GM23338 (cell line): Measurements from ENCODE around the gene RECQL. TPM values are rescaled to one million over a fixed set of nuclear protein-coding genes. Genes with fewer than 3 reads are reported as not detected.

Experiments
- ATAC-seq: fragments of 200-7000 bp; cut with Tn5 transposase; 3 replicates; pipeline ENCODE4 v1.9.1; 2020
- DNase-seq: peaks from one replicate; pipeline ENCODE4 v3.0.0-alpha.2; 2015; ENCODE audit warnings: low spot score
- H2AFZ ChIP-seq: fragments of 200-600 bp; sonication (generic); 2 replicates; pipeline ENCODE4 v1.8.0; 2016; ENCODE audit warnings: antibody characterized with exemption, mild to moderate bottlenecking, moderate library complexity
- H3F3A ChIP-seq: fragments of 200-600 bp; sonication (generic); replicated peaks from 2 replicates; pipeline ENCODE4 v1.8.0; 2017; ENCODE audit warnings: antibody characterized with exemption, mixed run types, low read depth
- H3K27ac ChIP-seq: fragments of 200-600 bp; sonication (generic); 2 replicates; pipeline ENCODE4 v1.6.1; 2016; ENCODE audit warnings: low read depth
- H3K27me3 ChIP-seq: fragments of 200-600 bp; sonication (generic); 2 replicates; pipeline ENCODE4 v1.8.0; 2016; ENCODE audit warnings: mild to moderate bottlenecking, mixed run types, moderate library complexity; ENCODE audit not compliant: insufficient read depth
- H3K36me3 ChIP-seq: fragments of 200-600 bp; sonication (generic); 2 replicates; pipeline ENCODE4 v1.8.0; 2016; ENCODE audit warnings: mild to moderate bottlenecking; ENCODE audit not compliant: insufficient read depth
- H3K4me1 ChIP-seq: fragments of 200-600 bp; sonication (generic); 2 replicates; pipeline ENCODE4 v1.8.0; 2016; ENCODE audit warnings: mild to moderate bottlenecking, moderate library complexity; ENCODE audit not compliant: insufficient read depth
- H3K4me2 ChIP-seq: fragments of 200-600 bp; sonication (generic); 2 replicates; pipeline ENCODE4 v1.7.1; 2017; ENCODE audit warnings: mixed run types
- H3K4me3 ChIP-seq: fragments of 200-600 bp; sonication (generic); 2 replicates; pipeline ENCODE4 v1.6.1; 2016; ENCODE audit warnings: mixed run types
- H3K79me2 ChIP-seq: fragments of 200-600 bp; sonication (generic); replicated peaks from 2 replicates; pipeline ENCODE4 v1.8.0; 2017; ENCODE audit warnings: mild to moderate bottlenecking; ENCODE audit not compliant: insufficient read depth
- H3K9me2 ChIP-seq: fragments of 200-600 bp; sonication (generic); 2 replicates; pipeline ENCODE4 v1.8.0; 2017; ENCODE audit not compliant: insufficient read depth
- H4K20me1 ChIP-seq: fragments of 200-600 bp; sonication (generic); replicated peaks from 2 replicates; pipeline ENCODE4 v1.8.0; 2017; ENCODE audit warnings: mild to moderate bottlenecking; ENCODE audit not compliant: insufficient read depth
- H3K27ac Mint-ChIP-seq: 2 replicates; pipeline ENCODE4 v1.8.0; 2020; ENCODE audit warnings: inconsistent platforms, mild to moderate bottlenecking, moderate library complexity, mixed read lengths
- H3K27me3 Mint-ChIP-seq: 3 replicates; pipeline ENCODE4 v1.8.0; 2022; ENCODE audit warnings: low read depth, mild to moderate bottlenecking, moderate library complexity, mixed read lengths, inconsistent platforms; ENCODE audit not compliant: insufficient read depth, poor library complexity
- H3K36me3 Mint-ChIP-seq: 3 replicates; pipeline ENCODE4 v1.8.0; 2021; ENCODE audit warnings: low read depth, mild to moderate bottlenecking, inconsistent platforms, moderate library complexity, mixed read lengths
- H3K4me1 Mint-ChIP-seq: 3 replicates; pipeline ENCODE4 v1.8.0; 2020; ENCODE audit warnings: mild to moderate bottlenecking, inconsistent platforms, mixed read lengths
- H3K4me3 Mint-ChIP-seq: 3 replicates; pipeline ENCODE4 v1.8.0; 2021; ENCODE audit warnings: moderate library complexity, mild to moderate bottlenecking, inconsistent platforms, mixed read lengths
- H3K9me3 Mint-ChIP-seq: 3 replicates; pipeline ENCODE4 v1.8.0; 2020; ENCODE audit warnings: moderate library complexity, mild to moderate bottlenecking, inconsistent platforms, mixed read lengths
- CREB1 ChIP-seq: fragments of 250-450 bp; sonication (Bioruptor Pico); IDR thresholded peaks from 2 replicates; pipeline ENCODE4 v1.5.0; 2020; ENCODE audit warnings: low read depth, mild to moderate bottlenecking, moderate library complexity
- CTCF ChIP-seq, 2 experiments: fragments of 200-600 bp in 1 of 2; sonication (generic) in 1 of 2; conservative IDR thresholded peaks; 2 replicates each; pipeline versions ENCODE4 v1.5.1 to v1.6.1; 2016 to 2017; ENCODE audit warnings: antibody characterized with exemption in 2 of 2, low read depth in 2 of 2, mild to moderate bottlenecking in 2 of 2, moderate library complexity in 1 of 2
- ETS1 ChIP-seq: IDR thresholded peaks from 2 replicates; pipeline ENCODE4 v1.6.1; 2016; ENCODE audit warnings: antibody characterized with exemption
- EZH2 ChIP-seq: fragments of 200-600 bp; sonication (generic); IDR thresholded peaks from one replicate; pipeline ENCODE4 v1.8.0; 2017; ENCODE audit warnings: antibody characterized with exemption, mild to moderate bottlenecking, low read depth; ENCODE audit not compliant: unreplicated experiment
- EZH2phosphoT487 ChIP-seq: fragments of 200-600 bp; sonication (generic); IDR thresholded peaks from one replicate; pipeline ENCODE4 v1.8.1; 2018; ENCODE audit warnings: antibody characterized with exemption; ENCODE audit not compliant: unreplicated experiment
- JUNB ChIP-seq: IDR thresholded peaks from one replicate; pipeline ENCODE4 v1.6.1; 2016; ENCODE audit warnings: antibody characterized with exemption; ENCODE audit not compliant: unreplicated experiment
- POLR2AphosphoS5 ChIP-seq: IDR thresholded peaks from 2 replicates; pipeline ENCODE4 v1.6.1; 2016; ENCODE audit warnings: antibody characterized with exemption, low read depth
- STAT1 ChIP-seq: IDR thresholded peaks from one replicate; pipeline ENCODE4 v1.6.1; 2016; ENCODE audit warnings: antibody characterized with exemption; ENCODE audit not compliant: unreplicated experiment
- ZNF114 ChIP-seq: fragments of 250-450 bp; sonication (Bioruptor Pico); IDR thresholded peaks from 2 replicates; pipeline ENCODE4 v1.5.0; 2020; ENCODE audit warnings: mild to moderate bottlenecking, moderate library complexity
- ZNF462 ChIP-seq: fragments of 250-450 bp; sonication (Bioruptor Pico); IDR thresholded peaks from 2 replicates; pipeline ENCODE4 v1.5.0; 2020; ENCODE audit warnings: mild to moderate bottlenecking, moderate library complexity
- polyA plus RNA-seq: library from polyadenylated mRNA; unstranded; fragments of >200 nt; fragmentation: Nextera tagmentation; extraction: Ambion mirVana; gene quantifications from 2 replicates; pipeline ENCODE4 v1.2.1, GENCODE V29; 2016
- total RNA-seq: library from RNA; depleted of rRNA; stranded (reverse); fragments of >200 nt; shearing (Covaris generic); gene quantifications from 2 replicates; pipeline ENCODE4 v1.2.3, GENCODE V29; 2014

The RECQL gene
- total and polyA plus RNA-seq, 2 experiments from 2014 or later: 17.4 to 47.2 TPM

DNA sequence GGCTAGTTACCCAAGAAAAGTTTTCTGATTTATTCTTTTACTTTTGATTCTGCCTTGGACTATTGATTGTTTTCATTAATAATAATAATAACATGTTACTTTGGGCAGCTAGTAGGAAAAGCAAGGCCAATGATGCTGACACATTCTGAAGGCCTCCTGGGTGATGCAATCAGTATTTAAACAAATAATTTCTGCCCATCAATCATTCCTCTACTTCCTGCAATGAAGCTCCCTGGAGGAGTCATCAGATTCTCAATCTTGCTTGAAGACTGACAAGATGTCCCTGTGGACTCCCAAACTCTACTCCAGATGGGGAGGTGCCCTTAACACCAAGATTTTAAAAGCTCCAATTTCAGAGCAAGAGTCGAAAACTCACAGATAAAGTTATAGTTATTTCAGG is 24.6 kb upstream of the RECQL start, which contains the start of gene SPX:
Gene SPX, plus strand, starts transcription at position 244 of the 400 bp plus-strand sequence. CDS start 177 bp downstream, outside the sequence.
- H3K4me1 ChIP-seq: peaks cover 5% of the 10 kb centered on the region
- H3K4me2 ChIP-seq: peak within 1 kb of the TSS; percentile 83
- no peaks in the 10 kb centered on the region for H3K9me2 ChIP-seq
- Mint-ChIP-seq H3K9me3 (peaks cover 3% of the 10 kb centered on the region; the same call in 1 of the 3 replicates), H3K36me3 (no peaks in the 10 kb centered on the region), H3K27me3 (peaks cover 17% of the 10 kb centered on the region), H3K4me1 (peaks cover 12% of the 10 kb centered on the region; the same call in 2 of the 3 replicates), H3K27ac (no peak within 1 kb of the TSS), H3K4me3 (peak within 1 kb of the TSS; percentile 75)
- no peak for TF ChIP-seq STAT1
- TF ChIP-seq CTCF (conservative IDR thresholded peaks at IDR 0.05; ENCODE audit: low read depth in 2 of 2): no peak
- TF ChIP-seq EZH2phosphoT487: no peak
- no peak for TF ChIP-seq POLR2AphosphoS5
- TF ChIP-seq ETS1: no peak
- H3K36me3 ChIP-seq: no peaks in the 10 kb centered on the region
- ATAC-seq (no peak), DNase-seq (no peak)
- no peak within 1 kb of the TSS for H3K27ac ChIP-seq
- no peaks in the 10 kb centered on the region for H3F3A ChIP-seq
- H3K27me3 ChIP-seq: peaks cover 56% of the 10 kb centered on the region
- H3K79me2 ChIP-seq: no peaks in the 10 kb centered on the region
- H2AFZ ChIP-seq: peak within 1 kb of the TSS; percentile 87
- peak within 1 kb of the TSS; percentile 80 for H3K4me3 ChIP-seq
- no peaks in the 10 kb centered on the region for H4K20me1 ChIP-seq

GRCh38 chr12:21523148-21523547 is 21.7 kb upstream of the RECQL start:
- Mint-ChIP-seq H3K4me3 (no peak overlapping the region), H3K27ac (no peak overlapping the region), H3K4me1 (peaks cover 9% of the 10 kb centered on the region; the same call in 2 of the 3 replicates), H3K9me3 (peaks cover 3% of the 10 kb centered on the region; the same call in 1 of the 3 replicates), H3K36me3 (no peaks in the 10 kb centered on the region), H3K27me3 (peaks cover 10% of the 10 kb centered on the region)
- Histone ChIP-seq H3K79me2 (no peaks in the 10 kb centered on the region), H3K4me3 (no peak overlapping the region), H4K20me1 (no peaks in the 10 kb centered on the region), H3K9me2 (no peaks in the 10 kb centered on the region), H3F3A (no peaks in the 10 kb centered on the region), H3K36me3 (no peaks in the 10 kb centered on the region), H3K27ac (no peak overlapping the region), H3K4me2 (no peak overlapping the region), H2AFZ (no peak overlapping the region), H3K27me3 (peaks cover 27% of the 10 kb centered on the region), H3K4me1 (peaks cover 5% of the 10 kb centered on the region)
- DNase-seq (no peak), ATAC-seq (no peak)
- TF ChIP-seq CREB1 (CRISPR knock-in tag) (no peak), CTCF (conservative IDR thresholded peaks at IDR 0.05; ENCODE audit: low read depth in 2 of 2) (no peak), JUNB (no peak), ZNF462 (CRISPR knock-in tag) (no peak), ZNF114 (CRISPR knock-in tag) (no peak), EZH2 (no peak)
